Right lung (tissue), 5 donors: ENCODE results near the gene TIMM17B. TPM values are rescaled to one million over a fixed set of nuclear protein-coding genes. Genes with fewer than 3 reads are reported as not detected.
A peak's percentile ranks its signal among the peaks of the same experiment; 100 is the strongest.

Source experiments
- DNase-seq, 2 donors: peaks; one replicate each; pipeline ENCODE4 v3.0.0-alpha.2; 2013
- polyA plus RNA-seq, 5 donors: library from polyadenylated mRNA; unstranded; fragments of 120-200 nt; gene quantifications; one replicate each; pipeline versions ENCODE4 v1.2.1 to v1.2.3, GENCODE V29; 2013; ENCODE audit warnings: inconsistent platforms in 1 of 5, low replicate concordance in 1 of 5; ENCODE audit not compliant: insufficient read length in 5 of 5, insufficient read depth in 1 of 5

Gene TIMM17B
- polyA plus RNA-seq, 5 donors, result 25.3 to 46.0 (median 34.9) TPM

DNA sequence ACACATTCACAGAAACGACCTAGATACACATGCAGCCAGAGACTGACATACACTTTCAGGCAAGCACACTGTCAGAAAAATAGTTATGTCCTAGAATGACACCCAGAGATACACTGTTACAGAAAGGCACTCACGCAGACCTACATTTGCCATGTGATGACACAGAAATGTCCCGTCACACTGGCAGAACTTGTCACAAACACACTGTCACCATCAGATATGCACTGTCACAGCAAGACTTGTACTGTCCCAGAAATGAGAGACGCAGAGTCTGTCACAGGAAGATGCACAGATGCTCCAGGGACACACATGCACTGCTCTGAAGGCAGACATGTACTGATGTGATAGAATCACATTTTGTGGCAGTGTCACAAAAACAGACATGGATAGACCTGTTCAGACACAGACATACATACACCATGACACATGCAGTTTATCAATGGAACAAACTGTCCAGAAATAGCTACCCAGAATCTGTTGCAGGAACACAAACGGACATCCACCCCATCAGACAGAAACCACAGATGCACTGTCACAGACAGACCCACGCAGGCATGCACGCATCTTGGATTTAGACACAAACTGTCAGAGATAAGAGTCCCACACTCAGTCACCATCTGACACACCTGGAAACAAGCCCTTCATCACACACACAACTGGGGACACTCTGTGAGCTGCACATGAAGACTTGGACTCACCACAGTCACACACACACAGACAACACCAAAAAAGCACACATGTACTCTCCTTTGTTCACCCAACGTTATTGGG is 22.6 kb upstream of the TIMM17B start:
- DNase-seq, result no peak

- DNase-seq, result no peak
These were observed 21.8 kb upstream of the TIMM17B start for GRCh38 chrX:48919360-48919841.

GRCh38 chrX:48918643-48919340 is 21.2 kb upstream of the TIMM17B start, which contains the start of gene PIM2:
PIM2 (minus strand) TSS chrX:48919024; CDS start chrX:48918834, 190 bp downstream.
- DNase-seq, result peak; percentile 75

- no peak for DNase-seq
These were observed 20.7 kb upstream of the TIMM17B start for GRCh38 chrX:48918301-48918642.

- peak; percentile 84 to 86 for DNase-seq
These were observed 19.8 kb upstream of the TIMM17B start for GRCh38 chrX:48917139-48918001.

DNA sequence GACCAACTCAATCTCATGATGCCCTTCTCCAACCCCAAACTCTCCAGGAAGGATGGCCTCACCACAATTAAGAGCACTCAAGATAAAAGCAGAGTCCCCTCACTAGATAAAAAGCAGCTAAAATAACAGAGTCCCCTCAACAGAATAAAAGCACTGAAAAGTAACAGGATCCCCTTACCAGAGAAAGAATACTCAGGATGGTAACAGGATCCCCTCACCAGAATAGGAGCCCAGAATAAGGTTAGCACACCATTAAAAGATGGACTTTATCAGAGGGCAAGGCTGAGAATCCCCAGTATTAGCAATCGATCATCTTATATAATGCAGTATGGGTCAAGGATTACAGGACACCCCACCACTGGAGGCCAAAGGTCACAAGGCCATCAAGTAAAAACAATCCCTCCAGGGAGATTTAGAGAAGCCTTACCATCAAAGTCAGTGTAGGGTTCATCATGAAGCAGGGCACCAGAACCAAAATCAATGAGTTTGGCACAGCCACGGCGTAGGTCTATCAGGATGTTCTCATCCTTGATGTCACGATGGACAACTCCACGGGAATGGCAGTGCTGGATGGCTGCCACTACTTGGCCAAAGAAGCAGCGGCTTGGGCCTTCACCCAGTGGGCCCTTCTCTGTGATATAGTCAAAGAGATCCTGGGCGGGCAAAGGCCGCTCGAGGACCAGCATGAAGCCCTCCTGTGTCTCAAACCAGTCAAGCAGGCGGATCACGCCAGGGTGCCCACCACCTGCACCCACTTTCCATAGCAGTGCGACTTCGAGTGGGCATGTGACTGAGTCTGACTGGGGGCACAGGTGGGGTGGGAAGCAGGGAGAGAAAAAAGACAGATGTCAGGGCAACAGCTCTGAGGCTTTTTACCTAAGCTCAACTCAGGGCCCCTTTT is 17.3 kb upstream of the TIMM17B start:
- DNase-seq, result no peak

- DNase-seq, result no peak
These were observed 16.2 kb upstream of the TIMM17B start for GRCh38 chrX:48913605-48914366.

- peak; percentile 64 to 67 for DNase-seq
These were observed 14.0 kb upstream of the TIMM17B start, which contains the start of gene SLC35A2 for GRCh38 chrX:48911412-48912182. SLC35A2 (minus strand) TSS chrX:48911646; CDS start chrX:48911636, 10 bp downstream.

DNA sequence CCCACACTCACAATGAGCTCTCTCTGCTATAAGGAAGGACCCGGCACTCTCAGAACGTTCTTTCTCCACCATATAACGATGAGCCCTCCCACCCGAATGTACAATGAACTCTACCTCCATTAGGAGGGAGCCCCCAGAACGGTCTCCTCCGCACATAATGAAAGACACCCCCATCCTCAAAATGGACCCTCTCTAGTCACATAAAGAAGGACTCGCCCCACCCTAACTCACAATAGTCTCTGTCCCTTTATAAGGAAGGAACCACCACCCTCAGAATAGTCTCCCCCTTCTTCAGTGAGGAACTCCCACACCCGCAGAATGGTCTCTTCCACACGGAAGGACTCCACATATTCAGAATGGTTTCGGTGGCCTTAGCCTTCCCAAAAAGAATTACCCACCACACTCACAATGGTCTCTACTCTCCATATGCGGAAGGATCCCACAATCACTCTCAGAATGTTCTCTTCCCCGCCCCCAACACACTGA is 13.4 kb upstream of the TIMM17B start:
- no peak for DNase-seq

GRCh38 chrX:48909703-48910294 is 12.2 kb upstream of the TIMM17B start:
- DNase-seq, result no peak

GRCh38 chrX:48908600-48908999 is 11.0 kb upstream of the TIMM17B start:
- no peak for DNase-seq

DNA sequence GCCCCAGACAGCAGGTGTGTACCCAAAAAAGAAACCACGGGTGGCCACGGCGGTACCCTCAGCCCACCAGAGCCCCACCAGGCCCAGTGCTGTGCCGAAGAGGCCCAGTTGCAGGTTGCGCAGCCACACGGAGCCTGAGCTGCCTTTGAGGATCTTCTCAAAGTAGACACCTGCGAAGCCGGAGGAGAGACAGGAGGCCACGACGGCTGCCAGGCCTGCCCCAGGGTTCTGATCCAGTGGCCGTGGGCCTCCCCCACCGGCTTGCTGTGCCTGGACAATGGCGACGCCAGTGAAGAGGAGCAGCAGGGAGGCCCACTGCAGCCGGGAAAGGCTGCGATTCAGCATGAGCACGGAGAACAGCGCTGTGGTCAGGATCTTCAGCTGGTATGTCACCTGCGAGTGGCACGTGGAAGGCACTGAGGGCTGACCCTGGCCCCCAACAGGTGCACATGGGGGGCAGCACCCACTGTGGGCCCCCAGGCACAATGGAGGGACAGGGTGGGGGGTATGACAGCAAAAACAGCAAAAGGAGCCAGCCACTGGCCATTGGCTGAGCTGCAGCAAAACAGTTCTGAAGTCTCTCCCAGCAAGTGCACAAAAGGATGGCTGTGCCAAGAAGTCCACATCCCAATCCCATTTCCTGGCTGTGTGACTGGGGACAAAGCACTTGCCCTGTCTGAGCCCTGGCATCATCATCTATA is 7.7 kb upstream of the TIMM17B start:
- DNase-seq, result no peak

DNA sequence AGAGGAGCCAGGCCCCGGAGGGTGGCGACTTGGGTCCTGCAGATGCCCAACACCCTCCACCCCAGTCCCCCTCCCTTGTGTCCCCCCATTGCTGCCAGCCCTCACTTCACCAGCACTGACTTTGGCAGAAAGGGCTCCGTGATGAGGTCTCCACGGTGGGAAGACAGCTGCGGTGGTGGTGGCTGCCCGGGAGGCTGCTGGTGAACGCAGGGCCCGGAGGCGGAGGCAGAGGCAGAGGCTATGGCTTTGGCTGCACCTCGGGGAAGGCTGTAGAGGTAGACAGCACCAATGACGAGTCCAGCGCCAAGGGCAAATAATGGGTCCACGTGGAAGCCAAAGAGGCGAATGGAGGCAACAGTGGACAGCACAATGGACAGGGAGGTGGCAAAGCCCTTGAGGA is 7.1 kb upstream of the TIMM17B start:
- DNase-seq, result no peak

- no peak for DNase-seq
These were observed 6.6 kb upstream of the TIMM17B start for GRCh38 chrX:48904180-48904579.

DNA sequence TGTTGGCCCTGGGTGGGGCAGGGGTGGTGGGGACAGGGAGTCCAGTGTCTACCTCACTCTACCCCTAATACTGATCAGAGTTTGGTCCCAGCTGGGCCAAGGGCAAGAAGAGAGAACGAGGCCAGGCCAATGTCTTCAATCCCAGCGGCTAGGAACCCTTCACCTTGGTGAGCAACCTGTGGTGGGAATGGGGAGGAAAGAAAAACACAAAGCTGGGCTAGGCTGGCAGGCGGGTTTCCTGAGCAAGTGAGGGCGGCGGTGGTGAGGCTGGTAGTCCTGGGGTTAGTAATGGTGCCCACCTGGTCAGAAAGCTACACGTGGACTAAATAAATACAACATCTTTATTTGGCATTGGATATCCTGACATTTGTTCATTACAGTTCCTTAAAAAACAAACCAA is 5.7 kb upstream of the TIMM17B start:
- no peak for DNase-seq

GRCh38 chrX:48902776-48903175 is 5.2 kb upstream of the TIMM17B start:
- no peak for DNase-seq

GRCh38 chrX:48902135-48902534 is 4.6 kb upstream of the TIMM17B start:
- DNase-seq, result no peak

DNA sequence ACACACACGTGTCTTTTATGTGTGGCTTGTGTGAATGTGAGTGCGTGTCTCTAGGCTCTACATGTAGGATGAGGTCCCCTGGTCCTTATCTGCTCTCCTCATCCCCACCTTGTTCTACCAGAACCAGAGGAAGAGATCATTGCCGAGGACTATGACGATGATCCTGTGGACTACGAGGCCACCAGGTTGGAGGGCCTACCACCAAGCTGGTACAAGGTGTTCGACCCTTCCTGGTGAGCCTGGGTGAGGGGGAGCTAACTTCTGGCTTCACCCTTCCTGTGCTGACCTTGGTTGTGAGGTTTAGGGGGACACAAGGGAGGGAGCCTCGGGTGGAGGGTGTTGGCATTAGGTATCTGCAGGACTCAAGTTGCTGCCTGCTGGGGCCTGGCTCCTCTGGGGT is 3.5 kb upstream of the TIMM17B start:
- no peak for DNase-seq
